ENCODE measurements around the gene MPPED1. TPM values are rescaled to one million over a fixed set of nuclear protein-coding genes. Genes with fewer than 3 reads are reported as not detected.

Gene MPPED1
- total RNA-seq, 1 donor from 2014 or later, result 526 TPM

DNA sequence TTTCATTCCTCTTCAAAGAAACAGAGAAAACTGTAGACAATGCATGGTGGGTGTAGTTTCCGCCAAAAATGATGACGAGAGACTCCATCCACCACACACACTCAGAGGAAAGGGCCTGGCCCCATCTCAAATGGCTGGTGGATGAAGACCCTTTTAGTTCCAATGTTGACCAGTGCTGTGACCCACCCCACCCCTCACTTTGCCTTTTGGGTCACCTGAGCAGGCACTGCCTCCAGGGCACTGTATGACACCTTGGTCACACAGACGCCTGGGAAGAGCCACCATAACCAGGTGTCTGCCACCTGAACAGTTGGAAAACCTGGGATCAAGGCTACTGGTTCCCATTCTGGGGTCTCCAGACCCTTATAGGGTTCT lies 121.3 kb downstream of the MPPED1 start:
- FAIRE-seq, result no peak
- no peak for DNase-seq (ENCODE audit: low spot score in 2 of 2)

DNA sequence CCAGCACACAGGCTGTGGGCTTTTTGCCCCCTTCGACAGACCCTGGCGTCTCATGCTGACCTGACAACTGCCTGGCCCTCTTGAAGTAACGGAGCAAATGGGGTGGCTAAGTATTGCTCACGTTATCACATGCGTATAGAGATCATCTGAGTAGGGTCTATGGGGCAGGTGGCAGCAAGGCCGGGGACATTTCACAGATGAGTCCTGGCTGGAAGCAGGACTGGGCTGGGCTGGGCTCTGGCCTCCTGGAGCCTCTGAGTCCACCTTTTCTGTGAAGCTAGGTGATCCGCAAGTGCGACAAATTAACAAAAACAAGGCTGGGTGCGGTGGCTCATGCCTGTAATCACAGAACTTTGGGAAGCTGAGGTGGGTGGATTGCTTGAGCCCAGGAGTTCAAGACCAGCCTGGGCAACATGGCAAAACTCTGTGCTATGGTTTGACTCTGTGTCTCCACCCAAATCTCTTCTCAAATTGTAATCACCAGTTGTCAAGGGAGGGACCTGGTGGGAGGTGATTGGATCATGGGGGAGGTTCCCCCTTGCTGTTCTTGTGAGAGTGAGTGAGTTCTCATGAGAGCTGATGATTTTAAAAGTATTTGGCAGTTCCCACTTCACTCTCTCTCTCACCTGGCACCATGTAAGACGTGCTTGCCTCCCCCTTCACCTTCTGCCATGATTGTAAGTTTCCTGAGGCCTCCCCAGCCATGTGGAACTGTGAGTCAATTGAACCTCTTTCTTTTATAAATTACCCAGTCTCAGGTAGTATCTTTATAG lies 122.0 kb downstream of the MPPED1 start:
- FAIRE-seq (no peak), DNase-seq (ENCODE audit: low spot score in 2 of 2) (no peak)

DNA sequence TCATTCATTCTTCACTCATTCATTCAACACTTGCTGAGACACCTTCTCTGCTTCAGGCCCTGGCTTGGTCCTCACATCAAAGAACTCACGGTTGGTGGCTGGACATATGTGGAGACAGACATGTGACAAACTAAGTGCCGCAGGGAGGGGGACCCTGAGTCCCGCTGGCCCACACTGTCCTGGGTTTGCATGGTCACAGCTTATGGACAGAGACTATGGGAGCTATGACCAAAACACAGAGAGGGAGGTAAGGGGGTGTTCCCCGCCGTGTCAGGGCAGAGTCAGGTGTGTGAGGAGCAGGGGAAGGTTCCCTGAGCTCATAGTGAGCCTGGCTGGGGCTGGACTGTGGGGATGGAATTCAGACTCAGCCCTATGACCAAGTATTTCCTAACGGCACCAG lies 123.1 kb downstream of the MPPED1 start:
- DNase-seq (ENCODE audit: low spot score in 2 of 2) (no peak), FAIRE-seq (no peak)

DNA sequence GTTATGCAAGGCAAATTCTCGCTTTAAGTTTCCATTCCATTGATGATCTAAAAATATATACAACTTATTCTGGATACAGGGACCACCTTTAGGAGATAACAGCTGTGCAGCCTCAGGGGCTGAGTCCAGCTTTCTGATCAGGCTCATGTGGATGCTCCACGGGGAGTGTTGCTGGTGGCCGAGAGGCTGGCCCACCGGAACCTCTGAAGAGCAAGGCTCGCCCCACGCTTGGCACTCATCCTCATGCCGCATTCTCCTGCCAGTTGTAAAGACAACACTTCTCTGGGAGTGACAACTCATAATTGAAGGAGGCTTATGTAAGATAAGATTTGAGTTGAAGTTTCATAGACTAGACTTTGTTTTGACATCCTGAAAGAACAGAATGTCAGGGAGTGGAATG lies 123.5 kb downstream of the MPPED1 start:
- FAIRE-seq, result no peak
- no peak for DNase-seq (ENCODE audit: low spot score in 2 of 2)

DNA sequence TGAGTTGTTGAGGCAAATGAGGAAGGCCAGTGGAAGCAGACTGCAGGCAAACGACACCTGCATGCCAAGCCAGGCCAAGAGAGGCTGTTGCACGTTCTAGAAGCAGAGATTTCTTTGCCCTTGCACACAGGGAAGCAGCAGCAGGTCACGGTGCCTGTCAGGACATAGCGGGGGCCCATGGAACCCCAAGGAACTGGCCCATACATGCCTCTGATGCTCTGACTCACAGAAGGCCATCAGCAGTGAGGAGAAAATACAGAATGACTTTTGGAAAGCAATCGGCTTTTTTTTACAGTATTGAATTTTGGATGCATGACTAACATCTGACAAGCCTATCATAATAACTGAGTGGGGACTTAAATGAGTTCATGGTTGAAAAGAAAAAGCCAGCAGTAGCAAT lies 123.9 kb downstream of the MPPED1 start:
- FAIRE-seq (no peak), DNase-seq (ENCODE audit: low spot score in 2 of 2) (no peak)

DNA sequence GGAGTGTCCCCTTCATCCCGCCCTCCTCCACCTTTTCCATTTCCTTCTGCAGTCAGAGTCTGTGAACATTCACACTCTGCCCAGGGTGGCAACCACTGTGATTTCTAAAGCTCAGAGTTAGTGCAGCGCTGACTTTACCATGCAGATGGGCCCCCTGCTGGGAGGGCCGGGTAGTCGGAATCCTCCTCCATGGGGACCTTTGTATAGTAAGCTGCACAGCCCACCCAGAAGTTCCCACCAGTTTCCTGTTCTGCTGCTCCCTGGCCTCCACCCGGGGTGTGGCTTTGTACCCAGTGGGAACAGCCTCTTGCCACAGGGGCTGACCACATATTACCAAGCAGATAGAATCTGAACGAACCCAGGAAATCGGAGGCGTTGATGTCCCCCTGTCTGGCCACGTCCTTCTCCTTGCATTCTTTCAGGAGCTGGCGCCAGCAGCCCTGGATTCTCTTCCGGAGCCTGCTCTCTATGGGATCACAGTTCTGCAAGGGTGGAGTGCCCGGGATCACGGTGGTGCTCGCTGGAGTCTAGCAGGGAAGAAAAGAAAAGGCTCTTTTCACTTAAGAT lies 125.3 kb downstream of the MPPED1 start:
- FAIRE-seq, result no peak
- no peak for DNase-seq (ENCODE audit: low spot score in 2 of 2)

DNA sequence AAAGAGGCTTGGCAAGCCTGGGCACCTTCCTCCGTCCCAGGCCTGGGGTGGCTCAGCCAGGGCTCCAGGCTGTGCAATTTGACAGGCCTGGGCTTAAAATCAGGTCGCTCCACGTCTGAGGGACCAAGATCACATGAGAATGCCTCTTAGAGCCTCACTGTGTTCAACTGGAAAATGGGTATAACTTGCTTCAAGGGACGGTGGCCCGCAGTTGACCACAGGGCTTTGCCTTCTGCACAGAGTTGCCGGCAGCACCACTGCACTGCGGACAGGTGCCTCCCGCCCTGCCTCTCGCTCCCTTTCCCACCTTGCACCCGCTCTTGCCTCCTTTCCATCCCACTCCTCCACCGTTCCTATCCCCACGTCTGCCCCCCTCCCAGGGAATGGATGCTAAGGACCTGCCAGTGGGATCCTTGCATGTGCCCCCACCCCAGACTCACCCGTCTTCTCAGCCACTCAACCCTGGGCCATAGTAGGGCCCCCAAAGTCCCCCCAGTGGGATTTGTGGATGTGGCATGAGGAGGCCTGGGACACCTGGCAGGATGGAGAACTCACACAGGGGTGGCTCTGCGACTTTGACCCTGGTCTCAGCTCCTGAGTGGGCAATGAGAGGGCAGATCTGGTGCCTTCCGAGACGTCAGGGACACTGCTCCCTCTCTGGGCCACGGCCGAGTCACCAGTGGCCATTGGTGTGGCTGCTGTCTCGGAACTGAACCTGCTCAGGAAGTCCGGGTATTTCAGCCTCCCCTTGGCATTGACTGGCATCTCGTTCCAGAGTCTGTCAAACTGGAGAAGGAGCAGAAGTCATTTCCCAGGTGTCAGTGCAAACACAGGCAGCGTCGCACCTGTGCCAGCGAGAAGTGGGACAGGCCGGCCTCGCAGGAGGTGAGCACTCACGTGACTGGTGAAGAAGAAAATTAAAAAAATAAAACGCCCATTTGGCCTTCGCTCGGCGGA lies 128.0 kb downstream of the MPPED1 start:
- FAIRE-seq (no peak), DNase-seq (ENCODE audit: low spot score in 2 of 2) (no peak)

DNA sequence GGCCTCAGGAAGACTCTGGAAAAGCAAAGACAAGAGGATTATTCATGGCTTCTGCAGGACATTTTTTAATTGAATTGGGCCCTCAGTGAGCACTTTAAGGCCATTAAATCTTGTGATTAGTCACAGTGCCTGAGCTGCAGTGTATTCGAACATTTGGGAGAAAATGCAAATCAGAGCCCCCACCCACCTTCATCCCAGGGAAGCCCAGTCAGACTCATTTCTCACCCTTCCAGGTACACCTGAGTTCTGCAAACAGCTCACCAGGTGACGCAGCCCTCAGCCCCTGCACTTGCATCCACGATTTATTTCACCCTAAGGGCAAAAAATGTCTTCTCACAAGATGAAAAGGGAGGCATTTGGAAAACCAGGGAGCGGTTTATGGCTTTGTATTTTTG lies 128.7 kb downstream of the MPPED1 start:
- no peak for FAIRE-seq

DNA sequence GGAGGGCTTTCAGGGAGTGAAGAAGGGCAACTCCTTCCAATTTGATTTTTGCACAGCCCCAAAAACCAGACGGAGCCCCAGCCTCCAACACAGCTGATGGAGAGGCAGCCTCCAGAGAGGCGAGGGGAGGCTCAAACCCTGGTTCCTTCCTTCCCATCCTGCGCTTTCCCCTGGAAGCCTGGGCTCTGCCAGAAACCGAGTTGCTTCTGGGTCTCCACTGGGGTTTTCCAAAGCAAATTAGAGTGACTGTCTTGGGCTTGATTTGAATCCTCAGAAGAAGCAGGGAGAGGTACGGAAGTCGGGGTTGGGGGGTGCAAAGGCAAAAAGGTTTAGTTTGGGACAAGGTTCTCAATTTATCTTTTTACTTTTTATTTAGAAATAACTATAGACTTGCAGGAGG lies 129.2 kb downstream of the MPPED1 start:
- DNase-seq (ENCODE audit: low spot score in 2 of 2), result no peak
- FAIRE-seq, result no peak

More for the DNA sequence above, 128.7 kb downstream of the MPPED1 start:
- DNase-seq (ENCODE audit: low spot score in 2 of 2), result no peak

DNA sequence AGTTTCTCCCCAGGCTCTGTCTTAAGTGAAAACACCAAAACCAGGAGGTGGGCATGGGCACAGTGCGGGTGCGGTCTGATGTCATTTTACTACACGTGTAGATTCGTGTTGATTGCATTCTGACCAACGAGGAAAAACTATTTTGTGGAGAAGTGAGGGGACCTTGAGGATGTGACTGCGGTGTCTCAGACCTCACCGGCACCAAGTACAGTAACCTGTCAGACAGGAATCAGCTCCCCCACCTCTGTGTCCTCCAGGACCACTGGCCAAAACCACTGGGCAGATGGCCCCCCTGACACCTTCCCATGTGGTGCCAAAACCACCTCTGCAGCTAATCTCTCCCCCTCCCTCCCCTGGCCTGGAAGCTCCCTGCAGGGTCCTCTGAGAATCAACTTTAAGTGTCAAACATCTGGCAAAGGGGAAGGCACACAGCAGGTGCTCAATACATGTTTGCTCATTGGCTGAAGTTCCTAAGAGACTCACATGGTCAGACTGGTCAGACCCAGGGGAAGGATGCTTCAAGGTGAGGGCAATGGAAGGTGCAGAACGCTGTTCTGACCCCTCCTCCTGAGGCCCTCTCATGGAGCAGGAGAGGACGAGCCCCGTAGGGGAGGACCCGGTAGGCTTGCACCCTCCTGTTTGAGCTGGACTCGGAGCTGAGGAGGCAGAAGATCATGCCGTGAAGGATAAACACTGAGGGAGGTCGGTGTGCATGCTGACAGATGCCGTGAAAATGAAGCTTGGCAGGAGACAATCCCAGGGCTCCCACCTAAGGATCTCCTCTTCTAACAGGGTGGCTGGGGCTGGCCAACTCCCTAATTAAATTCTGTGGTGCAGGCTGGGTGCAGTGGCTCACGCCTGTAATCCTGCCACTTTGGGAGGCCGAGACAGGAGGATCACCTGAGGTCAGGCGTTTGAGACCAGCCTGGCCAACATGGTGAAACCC lies 129.9 kb downstream of the MPPED1 start:
- DNase-seq (ENCODE audit: low spot score in 2 of 2), result no peak
- no peak for FAIRE-seq

DNA sequence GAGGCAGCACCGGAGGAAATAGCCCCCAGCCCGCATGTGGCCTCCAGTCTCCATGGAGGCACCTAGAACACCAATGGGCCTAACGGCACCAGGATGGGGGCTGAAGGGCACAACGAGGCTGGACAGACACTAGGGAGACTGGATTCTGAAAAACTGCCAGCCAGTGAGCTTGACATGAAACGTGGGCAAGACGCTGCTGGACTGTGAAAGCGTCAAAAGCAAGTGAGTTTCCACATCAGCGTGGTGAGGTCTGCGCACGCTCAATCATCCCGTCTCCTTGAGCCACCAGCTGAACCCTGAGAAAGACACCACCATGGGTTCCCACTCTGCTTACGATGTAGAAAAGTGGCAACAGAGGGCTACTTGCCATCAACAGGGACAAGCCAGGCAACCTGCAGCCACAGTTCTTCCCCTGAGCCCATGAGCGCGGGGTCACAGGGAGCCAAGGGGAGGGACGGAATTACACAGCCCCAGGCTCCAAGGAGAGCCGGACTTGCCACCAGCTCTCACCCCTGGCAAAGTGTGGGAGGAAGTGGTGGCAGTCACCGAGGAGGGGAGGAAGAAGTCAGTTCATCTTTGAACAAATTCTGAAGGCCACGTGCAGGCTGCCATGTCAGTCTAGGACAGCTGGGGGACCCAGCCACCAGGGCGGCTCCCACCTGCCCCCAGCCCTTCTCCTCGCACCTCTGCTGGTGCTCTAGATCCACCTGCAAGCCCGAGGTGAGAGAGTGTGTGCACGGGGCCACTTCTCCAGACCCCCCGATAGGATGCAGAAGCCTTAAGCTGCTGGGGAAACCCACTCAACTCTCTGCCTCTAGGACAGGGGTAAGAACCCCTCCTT lies 131.1 kb downstream of the MPPED1 start:
- no peak for FAIRE-seq
- no peak for DNase-seq (ENCODE audit: low spot score in 2 of 2)

DNA sequence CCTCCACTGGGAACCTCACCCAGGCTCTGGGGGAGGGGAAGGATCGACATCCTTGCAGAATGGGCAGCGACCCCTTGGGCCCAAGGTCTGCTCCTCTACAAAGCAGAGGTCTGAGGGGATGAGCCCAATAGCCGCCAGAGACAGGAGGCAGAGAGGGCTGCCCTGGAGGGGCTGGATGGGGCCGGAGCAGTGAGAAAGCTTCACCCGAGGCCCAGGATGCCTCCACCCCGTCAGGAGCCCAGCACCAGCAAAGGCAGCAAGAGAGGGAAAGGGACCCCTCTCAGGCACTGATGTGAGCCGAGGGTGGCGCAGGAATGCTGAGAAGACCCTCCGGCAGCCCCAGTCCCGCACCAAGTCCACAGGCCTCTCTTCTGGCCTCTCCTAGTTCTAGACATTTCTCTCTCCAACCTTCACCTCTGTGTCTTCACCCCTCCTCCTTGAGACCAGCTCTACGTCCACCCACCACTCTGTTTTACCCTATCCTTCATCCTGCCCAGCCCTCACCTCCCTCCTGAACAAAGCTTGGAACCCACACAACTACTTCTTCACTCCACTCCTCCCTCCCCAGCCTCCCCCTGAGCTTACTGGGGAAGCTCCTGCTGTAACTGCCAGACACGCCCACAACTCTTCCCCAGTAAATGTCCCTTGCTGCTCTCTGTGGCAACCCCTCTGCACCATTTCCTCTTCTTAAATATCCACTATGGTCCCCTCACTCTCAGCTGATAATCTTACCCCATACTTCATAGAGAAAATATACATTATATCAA lies 131.9 kb downstream of the MPPED1 start:
- DNase-seq (ENCODE audit: low spot score in 2 of 2) (no peak), FAIRE-seq (no peak)

DNA sequence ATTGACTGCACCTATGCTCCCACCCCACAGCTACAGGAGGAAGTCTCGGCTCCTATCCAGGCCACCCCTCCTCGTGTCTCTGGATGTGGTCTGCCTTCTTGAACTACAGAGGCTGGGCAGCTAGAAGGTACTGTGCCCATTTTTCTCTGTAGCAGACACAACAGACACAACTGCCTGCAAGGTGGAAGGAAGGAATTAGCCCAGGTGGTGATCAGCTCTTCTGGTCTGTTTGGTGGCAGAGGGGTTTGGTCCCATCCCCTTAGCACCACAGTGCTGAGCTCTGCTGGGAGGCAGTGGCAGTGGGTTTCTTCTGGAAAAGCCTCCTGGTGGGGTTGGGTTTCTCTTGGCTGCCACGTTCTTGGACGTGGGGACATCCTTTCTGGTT lies 132.5 kb downstream of the MPPED1 start:
- no peak for DNase-seq (ENCODE audit: low spot score in 2 of 2)
- FAIRE-seq, result no peak

DNA sequence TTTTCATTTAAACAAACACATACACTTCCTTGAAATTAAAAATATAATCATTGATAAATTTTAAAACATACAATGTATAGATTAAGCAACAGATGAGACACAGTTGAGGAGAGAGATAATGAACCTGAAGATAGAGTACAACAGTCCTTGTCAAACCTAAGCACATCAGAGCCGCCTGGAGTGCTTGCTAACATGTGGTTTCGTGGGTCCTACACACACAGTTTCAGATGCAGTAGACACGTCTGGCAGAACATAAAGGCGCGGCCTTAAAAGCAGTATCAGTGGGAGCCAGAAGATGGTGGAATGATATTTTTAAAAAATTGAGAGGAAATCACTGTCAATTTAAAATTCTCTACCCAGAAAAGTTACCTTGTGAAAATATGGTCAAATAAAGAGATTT lies 134.4 kb downstream of the MPPED1 start:
- no peak for DNase-seq (ENCODE audit: low spot score in 2 of 2)
- no peak for FAIRE-seq

DNA sequence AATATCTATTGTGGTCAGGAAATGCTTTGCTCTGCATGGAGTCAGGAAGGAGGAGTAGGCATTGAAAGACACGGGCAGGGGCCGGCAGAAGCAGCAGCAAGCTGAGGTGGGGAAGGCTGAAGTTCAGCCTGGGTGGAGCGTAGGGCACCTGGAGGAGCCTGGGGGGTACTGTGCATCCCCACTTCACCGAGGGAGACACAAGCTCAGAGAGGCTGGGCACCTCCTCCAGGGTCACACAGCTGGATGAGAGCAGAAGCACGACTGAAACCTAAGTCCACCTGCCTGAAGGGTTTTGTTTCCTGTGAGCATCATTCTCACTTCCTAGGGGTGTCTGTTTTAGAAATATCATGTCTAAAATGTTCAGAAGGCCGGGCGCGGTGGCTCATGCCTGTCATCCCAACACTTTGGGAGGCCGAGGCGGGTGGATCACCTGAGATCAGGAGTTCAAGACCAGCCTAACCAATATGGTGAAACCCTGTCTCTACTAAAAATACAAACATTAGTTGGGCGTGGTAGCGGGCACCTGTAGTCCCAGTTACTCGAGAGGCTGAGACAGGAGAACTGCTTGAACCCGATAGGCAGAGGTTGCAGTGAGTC lies 138.3 kb downstream of the MPPED1 start:
- DNase-seq (ENCODE audit: low spot score in 2 of 2) (no peak), FAIRE-seq (no peak)

DNA sequence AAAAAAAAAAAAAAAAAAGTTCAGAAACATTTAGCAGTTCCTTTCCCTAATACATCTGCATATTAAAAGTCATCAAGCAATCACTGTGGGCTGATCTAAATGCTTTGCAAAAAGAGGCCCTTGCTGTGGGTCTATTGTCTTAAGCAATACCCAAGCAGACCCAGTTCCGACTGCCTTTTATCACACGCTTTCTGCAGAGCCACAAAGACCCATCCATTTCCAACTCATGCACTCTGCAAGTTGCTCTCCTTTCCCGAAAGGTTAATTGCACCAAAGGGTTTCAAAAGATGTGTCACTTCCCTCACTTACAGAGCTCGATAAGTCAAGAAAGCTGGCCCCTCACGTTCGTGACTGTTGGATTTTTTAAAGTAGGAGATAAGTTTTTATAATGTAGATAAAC lies 138.9 kb downstream of the MPPED1 start:
- DNase-seq (ENCODE audit: low spot score in 2 of 2) (no peak), FAIRE-seq (no peak)

DNA sequence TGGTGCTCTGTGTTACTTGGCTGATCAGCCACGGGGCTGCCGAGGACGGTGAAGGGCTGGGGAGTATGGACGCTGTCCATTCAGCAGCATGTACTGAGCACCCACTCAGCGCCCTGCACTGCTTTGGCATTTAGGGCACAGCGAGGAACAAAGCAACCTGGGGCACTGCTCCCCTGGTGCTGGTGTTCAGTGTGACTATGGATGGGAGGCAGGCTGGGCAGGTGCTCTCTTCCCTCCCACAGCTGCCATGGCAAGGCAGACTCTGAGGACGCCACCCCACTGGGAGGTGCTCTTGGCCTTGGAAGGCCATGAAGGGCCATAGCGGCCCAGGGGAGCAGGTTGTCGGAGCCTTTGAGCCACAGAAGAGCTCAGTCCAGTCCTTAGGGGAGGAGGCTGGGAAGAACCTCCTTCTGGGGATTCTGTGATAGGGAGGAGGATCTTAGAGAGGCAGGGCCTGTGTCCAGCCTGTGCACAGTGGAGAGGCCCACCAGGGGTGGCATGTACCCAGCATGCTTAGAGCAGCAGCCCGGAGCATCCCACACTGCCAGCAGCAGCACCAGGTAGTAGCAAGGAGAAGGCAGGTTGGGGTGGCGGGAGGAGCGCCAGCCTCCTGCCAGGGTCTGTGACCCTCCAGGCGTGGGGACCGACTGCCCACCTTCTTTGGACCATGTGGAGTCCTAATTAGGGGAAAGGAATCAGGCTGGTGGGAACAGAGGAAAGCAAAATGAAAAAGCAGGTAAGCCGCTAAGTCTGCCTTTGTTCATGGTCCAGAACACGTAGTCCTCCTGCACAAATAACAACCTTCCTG lies 141.8 kb downstream of the MPPED1 start:
- no peak for FAIRE-seq
- DNase-seq (ENCODE audit: low spot score in 2 of 2), result no peak
